ENCODE results near the gene LY6G6F. TPM values are rescaled to one million over a fixed set of nuclear protein-coding genes. Genes with fewer than 3 reads are reported as not detected.

LY6G6F gene
- not detected in 2 replicates for total RNA-seq

GRCh38 chr6:31706599-31706998, at the start of gene LY6G6F:
Gene LY6G6F (plus strand): TSS chr6:31706866. CDS start chr6:31706907, 41 bp downstream.
- TF ChIP-seq, protein P1, sequence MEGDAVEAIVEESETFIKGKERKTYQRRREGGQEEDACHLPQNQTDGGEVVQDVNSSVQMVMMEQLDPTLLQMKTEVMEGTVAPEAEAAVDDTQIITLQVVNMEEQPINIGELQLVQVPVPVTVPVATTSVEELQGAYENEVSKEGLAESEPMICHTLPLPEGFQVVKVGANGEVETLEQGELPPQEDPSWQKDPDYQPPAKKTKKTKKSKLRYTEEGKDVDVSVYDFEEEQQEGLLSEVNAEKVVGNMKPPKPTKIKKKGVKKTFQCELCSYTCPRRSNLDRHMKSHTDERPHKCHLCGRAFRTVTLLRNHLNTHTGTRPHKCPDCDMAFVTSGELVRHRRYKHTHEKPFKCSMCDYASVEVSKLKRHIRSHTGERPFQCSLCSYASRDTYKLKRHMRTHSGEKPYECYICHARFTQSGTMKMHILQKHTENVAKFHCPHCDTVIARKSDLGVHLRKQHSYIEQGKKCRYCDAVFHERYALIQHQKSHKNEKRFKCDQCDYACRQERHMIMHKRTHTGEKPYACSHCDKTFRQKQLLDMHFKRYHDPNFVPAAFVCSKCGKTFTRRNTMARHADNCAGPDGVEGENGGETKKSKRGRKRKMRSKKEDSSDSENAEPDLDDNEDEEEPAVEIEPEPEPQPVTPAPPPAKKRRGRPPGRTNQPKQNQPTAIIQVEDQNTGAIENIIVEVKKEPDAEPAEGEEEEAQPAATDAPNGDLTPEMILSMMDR (IDR thresholded peaks at IDR 0.05; ENCODE audit: insufficient read depth, low read length, poor library complexity, severe bottlenecking) = no peak
- no peak for DNase-seq (ENCODE audit: low read depth)

DNA sequence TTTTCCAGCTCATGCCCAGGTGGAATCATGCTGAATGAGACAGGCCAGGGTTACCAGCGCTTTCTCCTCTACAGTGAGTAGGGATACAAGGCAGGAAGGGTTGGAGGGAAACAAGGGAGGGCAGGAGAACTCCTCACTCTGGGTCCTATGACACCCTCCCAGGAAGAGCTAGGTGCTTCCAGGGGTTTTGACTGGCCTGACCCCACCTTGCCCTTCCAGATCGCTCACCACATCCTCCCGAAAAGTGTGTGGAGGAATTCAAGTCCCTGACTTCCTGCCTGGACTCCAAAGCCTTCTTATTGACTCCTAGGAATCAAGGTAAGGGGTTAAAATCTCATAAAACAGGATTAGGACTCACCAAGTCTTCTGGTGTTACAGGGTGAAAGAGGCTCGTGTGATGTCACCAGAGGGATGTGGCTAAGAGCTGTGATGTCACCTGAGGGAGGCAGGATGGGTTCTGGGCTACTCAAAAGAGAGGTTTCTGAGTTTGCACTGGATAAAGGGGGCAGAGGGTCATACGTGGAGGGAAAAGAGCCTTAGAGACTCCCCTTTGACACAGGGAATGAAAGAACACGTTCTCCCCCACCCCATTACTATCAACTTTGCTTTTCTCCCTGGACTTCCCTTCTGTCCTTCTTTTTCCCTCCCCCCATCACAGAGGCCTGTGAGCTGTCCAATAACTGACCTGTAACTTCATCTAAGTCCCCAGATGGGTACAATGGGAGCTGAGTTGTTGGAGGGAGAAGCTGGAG, 49.1 kb upstream of the LY6G6F start:
- H3K36me3 ChIP-seq (ENCODE audit: control insufficient read depth, insufficient read depth, low read length) = no peaks in the 10 kb centered on the region
- TF ChIP-seq, protein P1 (IDR thresholded peaks at IDR 0.05; ENCODE audit: insufficient read depth, low read length, poor library complexity, severe bottlenecking) = no peak
- DNase-seq (ENCODE audit: low read depth) = no peak
- no peak overlapping the region for H3K4me3 ChIP-seq (ENCODE audit: low read depth, low read length)
- no peaks in the 10 kb centered on the region for H3K27me3 ChIP-seq (ENCODE audit: control insufficient read depth, insufficient read depth, low read length)

More at GRCh38 chr6:31706599-31706998, at the start of gene LY6G6F:
- peaks cover 3% of the 10 kb centered on the region for H3K27me3 ChIP-seq (ENCODE audit: control insufficient read depth, insufficient read depth, low read length)
- H3K36me3 ChIP-seq (ENCODE audit: control insufficient read depth, insufficient read depth, low read length) = no peaks in the 10 kb centered on the region
- no peak within 1 kb of the TSS for H3K4me3 ChIP-seq (ENCODE audit: low read depth, low read length)

- no peak overlapping the region for H3K4me3 ChIP-seq (ENCODE audit: low read depth, low read length)
- DNase-seq (ENCODE audit: low read depth) = no peak
- TF ChIP-seq, protein P1 (IDR thresholded peaks at IDR 0.05; ENCODE audit: insufficient read depth, low read length, poor library complexity, severe bottlenecking) = no peak
- H3K36me3 ChIP-seq (ENCODE audit: control insufficient read depth, insufficient read depth, low read length) = no peaks in the 10 kb centered on the region
- H3K27me3 ChIP-seq (ENCODE audit: control insufficient read depth, insufficient read depth, low read length) = no peaks in the 10 kb centered on the region
These were observed 48.4 kb upstream of the LY6G6F start for GRCh38 chr6:31658158-31658688.

DNA sequence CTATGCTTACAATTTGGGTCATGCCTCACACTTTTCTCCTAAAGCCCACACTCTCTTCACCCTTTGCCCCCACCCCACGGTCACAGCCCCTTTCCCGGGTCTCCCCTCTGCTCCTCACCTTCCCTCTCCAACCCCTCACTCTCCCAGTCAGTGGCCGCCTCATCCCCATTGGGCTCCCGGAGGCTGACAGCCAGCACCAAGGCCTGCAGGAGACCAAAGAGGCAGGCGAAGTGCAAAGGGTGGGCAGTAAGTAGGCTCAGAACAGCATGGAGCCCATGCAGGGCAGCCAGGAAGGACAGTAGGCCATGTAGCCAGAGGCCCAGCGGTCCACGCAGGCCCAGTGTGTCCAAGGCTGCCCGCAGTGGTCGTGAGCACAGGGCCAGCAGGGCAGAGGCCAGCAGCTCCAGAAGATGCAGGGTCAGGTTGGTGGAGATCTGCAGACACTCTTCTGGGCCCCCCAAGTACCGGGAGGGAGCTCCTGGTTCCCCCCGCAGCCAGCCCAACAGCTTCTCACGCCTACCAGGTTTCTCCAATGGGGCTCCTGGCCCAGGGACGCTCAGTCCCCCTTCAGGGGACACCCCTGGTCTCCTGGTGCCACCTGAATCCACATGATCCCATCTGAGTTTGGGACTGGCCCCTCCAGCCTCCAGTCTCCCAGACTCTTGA, 47.5 kb upstream of the LY6G6F start:
- no peaks in the 10 kb centered on the region for H3K36me3 ChIP-seq (ENCODE audit: control insufficient read depth, insufficient read depth, low read length)
- H3K27me3 ChIP-seq (ENCODE audit: control insufficient read depth, insufficient read depth, low read length) = no peaks in the 10 kb centered on the region
- DNase-seq (ENCODE audit: low read depth) = no peak
- TF ChIP-seq, protein P1 (IDR thresholded peaks at IDR 0.05; ENCODE audit: insufficient read depth, low read length, poor library complexity, severe bottlenecking) = no peak
- peak overlapping the region; percentile 77 for H3K4me3 ChIP-seq (ENCODE audit: low read depth, low read length)

DNA sequence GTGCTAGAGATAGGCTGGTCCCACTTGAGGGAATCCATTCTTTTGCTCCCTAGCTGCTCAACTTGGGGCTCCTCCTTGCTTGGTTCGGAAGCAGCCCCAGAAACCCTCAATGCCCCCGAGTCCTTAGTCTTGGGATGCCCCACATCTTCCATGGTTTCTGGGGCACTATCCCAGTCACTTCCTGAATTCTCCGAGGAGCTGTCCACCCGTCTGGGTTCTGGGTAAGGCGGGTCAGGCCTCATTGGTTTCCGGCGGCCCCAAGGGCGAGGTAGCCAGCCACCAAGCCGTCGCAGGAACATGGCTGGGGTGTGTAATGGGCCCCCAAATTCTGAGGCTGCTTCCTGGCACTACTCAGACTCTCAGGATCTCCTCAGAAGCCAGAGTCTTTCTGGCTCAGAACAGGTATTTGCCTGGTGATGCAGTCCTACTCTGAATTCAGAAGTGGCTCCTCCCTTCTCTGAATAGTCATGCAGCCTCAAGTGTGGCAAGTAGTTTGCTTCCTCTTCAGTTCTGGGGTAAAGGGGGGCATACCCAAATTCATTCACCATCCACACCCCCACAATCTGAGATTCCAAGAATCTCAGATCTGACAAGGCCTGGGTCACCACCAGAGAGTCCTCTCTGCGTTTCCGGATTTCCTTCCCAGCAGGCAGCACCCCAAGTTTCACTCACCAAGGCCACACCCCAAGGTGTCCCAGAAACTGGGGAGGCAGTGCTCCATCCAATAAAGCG, 46.9 kb upstream of the LY6G6F start:
- no peak for DNase-seq (ENCODE audit: low read depth)
- TF ChIP-seq, protein P1 (IDR thresholded peaks at IDR 0.05; ENCODE audit: insufficient read depth, low read length, poor library complexity, severe bottlenecking) = no peak
- Histone ChIP-seq H3K27me3 (ENCODE audit: control insufficient read depth, insufficient read depth, low read length) (no peaks in the 10 kb centered on the region), H3K36me3 (ENCODE audit: control insufficient read depth, insufficient read depth, low read length) (no peaks in the 10 kb centered on the region), H3K4me3 (ENCODE audit: low read depth, low read length) (peak overlapping the region; percentile 77)

Measured in kidney epithelial cell (primary cell).